ENCODE results near the gene MIGA2. TPM values are rescaled to one million over a fixed set of nuclear protein-coding genes. Genes with fewer than 3 reads are reported as not detected.

Gene MIGA2
- total RNA-seq, 1 donor from 2014 or later: 38.3 TPM

DNA sequence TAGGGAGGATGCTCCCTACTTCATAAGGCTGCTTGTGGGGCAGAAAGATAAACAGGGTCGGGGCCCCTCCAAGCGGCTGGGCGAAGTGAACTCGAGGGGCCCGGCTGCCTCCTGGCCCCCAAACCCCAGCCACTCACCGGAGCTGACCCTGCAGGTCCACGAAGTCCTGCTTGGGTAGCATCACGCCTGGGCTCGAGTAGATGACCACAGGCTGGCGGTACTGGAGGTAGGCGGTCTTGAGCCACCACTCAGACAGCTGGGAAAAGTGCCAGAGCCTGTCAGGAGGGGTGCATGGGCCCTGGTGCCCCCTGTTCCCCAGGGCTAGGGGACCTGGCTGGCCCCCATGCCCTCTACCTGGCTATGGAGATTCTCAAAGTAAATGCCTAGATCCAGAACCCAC lies 67.6 kb downstream of the MIGA2 start:
- Mint-ChIP-seq H3K4me1 (no peaks in the 10 kb centered on the region), H3K27ac (ENCODE audit: unreplicated experiment) (no peak overlapping the region), H3K27me3 (ENCODE audit: low read depth) (no peaks in the 10 kb centered on the region), H3K36me3 (ENCODE audit: low read depth) (no peaks in the 10 kb centered on the region), H3K4me3 (no peak overlapping the region), H3K9me3 (no peaks in the 10 kb centered on the region)
- TF ChIP-seq, protein P1, sequence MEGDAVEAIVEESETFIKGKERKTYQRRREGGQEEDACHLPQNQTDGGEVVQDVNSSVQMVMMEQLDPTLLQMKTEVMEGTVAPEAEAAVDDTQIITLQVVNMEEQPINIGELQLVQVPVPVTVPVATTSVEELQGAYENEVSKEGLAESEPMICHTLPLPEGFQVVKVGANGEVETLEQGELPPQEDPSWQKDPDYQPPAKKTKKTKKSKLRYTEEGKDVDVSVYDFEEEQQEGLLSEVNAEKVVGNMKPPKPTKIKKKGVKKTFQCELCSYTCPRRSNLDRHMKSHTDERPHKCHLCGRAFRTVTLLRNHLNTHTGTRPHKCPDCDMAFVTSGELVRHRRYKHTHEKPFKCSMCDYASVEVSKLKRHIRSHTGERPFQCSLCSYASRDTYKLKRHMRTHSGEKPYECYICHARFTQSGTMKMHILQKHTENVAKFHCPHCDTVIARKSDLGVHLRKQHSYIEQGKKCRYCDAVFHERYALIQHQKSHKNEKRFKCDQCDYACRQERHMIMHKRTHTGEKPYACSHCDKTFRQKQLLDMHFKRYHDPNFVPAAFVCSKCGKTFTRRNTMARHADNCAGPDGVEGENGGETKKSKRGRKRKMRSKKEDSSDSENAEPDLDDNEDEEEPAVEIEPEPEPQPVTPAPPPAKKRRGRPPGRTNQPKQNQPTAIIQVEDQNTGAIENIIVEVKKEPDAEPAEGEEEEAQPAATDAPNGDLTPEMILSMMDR (conservative IDR thresholded peaks at IDR 0.05): no peak
- DNase-seq (ENCODE audit: low read depth, low spot score): no peak

DNA sequence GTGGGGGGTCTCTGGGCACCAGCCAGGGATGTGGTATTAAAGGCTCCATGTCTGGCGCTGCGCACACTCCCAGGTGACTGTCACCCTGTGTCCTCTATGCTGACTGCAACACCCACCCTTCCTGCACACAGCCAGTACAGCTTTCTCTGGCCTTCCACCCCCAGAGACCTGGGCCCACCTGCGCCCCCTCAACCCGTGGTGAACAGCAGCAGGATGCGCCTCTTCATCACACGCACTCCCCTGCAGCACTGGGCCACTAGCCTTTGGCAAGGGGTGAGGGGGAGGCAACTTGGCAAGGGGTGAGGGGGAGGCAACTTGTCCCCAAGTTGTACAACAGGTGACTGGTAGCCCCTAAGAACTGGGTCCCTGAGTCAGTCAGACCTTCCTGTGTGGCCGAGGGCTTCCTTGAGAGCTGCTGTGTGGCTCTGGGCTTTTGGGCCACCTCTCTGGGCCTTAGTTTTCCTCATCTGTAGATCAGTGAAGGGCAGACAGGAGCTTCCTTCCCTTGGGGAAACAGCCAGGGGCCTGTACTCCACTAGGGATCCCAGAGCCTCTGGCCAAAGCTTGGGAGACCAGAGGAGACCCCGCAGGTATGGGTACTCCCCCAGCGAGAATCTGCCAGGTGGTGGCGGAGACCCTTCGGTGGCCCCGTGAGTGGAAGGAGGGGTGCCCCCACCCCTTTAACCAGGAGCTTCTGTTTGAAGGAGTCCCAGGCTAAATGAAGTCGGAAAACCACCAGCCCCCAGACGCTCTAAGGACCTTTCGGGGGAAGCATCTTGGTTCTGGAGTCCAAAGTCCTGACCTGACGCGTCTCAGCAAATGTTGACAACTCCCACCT lies 69.7 kb downstream of the MIGA2 start:
- TF ChIP-seq, protein P1 (conservative IDR thresholded peaks at IDR 0.05): no peak
- Mint-ChIP-seq H3K4me1 (peaks cover 8% of the 10 kb centered on the region), H3K27ac (ENCODE audit: unreplicated experiment) (no peak overlapping the region), H3K27me3 (ENCODE audit: low read depth) (no peaks in the 10 kb centered on the region), H3K4me3 (no peak overlapping the region), H3K9me3 (no peaks in the 10 kb centered on the region), H3K36me3 (ENCODE audit: low read depth) (no peaks in the 10 kb centered on the region)
- DNase-seq (ENCODE audit: low read depth, low spot score): no peak

DNA sequence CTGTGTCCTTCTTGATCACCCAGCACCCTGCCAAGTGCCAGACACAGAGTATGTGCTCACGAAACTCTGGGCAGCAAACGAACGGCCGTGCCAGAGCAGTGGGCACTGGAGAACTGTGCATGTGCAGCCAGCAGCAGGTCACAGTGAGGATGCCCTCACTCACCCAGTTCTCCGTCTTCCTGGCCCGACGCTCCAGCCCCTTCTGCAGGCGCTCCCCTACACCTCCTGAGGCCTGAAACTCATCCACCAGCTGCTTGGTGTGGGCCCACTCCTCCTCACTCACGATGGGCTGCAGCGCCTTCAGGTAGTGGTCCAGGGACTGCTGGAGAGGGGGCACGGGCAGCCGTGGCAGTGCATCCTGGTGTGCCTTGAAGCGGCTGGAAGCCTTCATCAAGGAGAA lies 71.2 kb downstream of the MIGA2 start:
- DNase-seq (ENCODE audit: low read depth, low spot score): no peak
- Mint-ChIP-seq H3K27me3 (ENCODE audit: low read depth) (no peaks in the 10 kb centered on the region), H3K4me3 (no peak overlapping the region), H3K9me3 (no peaks in the 10 kb centered on the region), H3K4me1 (peaks cover 16% of the 10 kb centered on the region), H3K36me3 (ENCODE audit: low read depth) (no peaks in the 10 kb centered on the region), H3K27ac (ENCODE audit: unreplicated experiment) (no peak overlapping the region)
- TF ChIP-seq, protein P1 (conservative IDR thresholded peaks at IDR 0.05): no peak

DNA sequence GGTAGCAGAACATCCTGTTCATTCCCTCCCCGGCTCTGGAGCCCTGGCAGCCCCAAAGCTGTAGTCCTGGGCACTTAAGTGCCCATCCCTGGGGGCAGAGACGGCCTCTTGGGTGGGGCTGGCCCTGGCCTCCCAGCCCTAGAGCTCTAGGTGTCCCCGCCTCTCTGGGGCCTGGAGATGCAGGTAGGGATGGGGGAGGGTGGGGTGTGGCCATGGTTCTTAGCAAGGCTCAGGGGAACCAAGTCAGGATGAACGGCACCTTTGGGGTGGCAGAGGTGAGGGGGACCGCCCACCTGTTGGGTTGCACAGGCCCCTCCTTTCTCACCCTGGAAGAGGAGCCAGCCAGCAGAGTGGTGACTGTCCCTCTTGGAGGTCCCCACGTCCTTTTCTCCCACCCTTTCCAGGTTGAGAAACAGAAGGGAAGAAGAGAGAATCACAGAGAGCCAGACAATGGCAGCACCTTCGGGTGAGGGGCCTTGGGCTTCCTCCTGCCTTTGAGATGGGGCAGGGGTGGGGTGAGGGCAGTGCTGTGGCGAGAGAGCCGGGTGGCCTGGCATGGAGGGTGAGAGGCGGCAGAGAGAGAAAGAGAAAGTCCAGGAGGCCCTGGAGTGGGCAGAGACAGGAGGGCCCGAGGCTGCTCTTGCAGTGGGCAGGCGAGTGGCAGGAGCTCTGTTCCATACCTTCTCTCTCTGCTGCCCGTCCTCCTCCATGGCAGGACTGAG lies 71.8 kb downstream of the MIGA2 start:
- TF ChIP-seq, protein P1 (conservative IDR thresholded peaks at IDR 0.05): no peak
- H3K27ac Mint-ChIP-seq (ENCODE audit: unreplicated experiment): no peak overlapping the region
- peak overlapping the region; percentile 87 for H3K4me3 Mint-ChIP-seq
- no peaks in the 10 kb centered on the region for H3K27me3 Mint-ChIP-seq (ENCODE audit: low read depth)
- peaks cover 16% of the 10 kb centered on the region for H3K4me1 Mint-ChIP-seq
- no peak for DNase-seq (ENCODE audit: low read depth, low spot score)
- no peaks in the 10 kb centered on the region for H3K36me3 Mint-ChIP-seq (ENCODE audit: low read depth)
- no peaks in the 10 kb centered on the region for H3K9me3 Mint-ChIP-seq

DNA sequence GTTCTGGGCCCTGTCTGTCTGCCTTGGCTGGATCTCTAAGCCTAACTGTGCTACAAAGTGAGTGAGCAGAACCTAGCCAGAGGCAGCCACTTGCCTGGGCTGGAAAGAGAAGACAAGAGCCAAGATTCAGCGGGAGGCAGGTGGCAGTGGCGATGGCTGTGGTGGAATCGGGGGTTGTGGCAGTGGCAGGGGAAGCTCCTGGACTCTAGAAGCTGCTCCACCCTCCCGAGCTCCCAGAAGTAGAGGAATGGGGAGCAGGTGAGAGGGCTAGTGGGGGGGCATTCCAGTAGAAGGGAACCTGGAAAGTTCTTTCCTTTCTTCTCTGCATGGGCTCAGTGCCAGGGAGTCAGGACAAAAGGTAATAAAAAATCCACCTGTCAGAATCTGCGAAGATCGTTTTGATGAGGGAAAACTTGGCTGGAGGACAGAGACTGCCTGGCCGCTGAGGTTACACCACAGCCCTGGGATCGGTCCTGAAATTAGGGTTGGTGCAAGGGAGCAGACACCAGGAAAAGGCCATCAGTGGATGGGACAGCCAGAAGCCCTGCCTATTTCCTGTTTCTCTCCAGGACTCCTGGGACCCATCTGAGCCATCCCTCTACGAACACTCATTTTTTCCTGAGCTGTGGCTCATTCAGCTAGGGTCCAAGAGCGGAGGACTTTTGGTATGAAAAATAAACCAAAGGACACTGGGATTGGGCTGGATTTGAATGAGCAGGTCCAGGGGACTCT lies 72.5 kb downstream of the MIGA2 start:
- peak overlapping the region; percentile 87 for H3K4me3 Mint-ChIP-seq
- no peak overlapping the region for H3K27ac Mint-ChIP-seq (ENCODE audit: unreplicated experiment)
- H3K27me3 Mint-ChIP-seq (ENCODE audit: low read depth): no peaks in the 10 kb centered on the region
- TF ChIP-seq, protein P1 (conservative IDR thresholded peaks at IDR 0.05): no peak
- H3K4me1 Mint-ChIP-seq: peaks cover 16% of the 10 kb centered on the region
- H3K36me3 Mint-ChIP-seq (ENCODE audit: low read depth): no peaks in the 10 kb centered on the region
- no peaks in the 10 kb centered on the region for H3K9me3 Mint-ChIP-seq
- DNase-seq (ENCODE audit: low read depth, low spot score): no peak
